WERI-Rb-1 (cell line): ENCODE data around the gene MAGEA9.
"Not testable (repeated sequence)": the region's sequence is repeated elsewhere in the genome, so short reads cannot be mapped to it uniquely, and the experiment has no call there.

Experiments used
- DNase-seq: peaks from one replicate; pipeline ENCODE4 v3.0.0-alpha.2; 2020
- H3K27ac ChIP-seq: fragments of 250-450 bp; sonication (Bioruptor Pico); 2 replicates; pipeline ENCODE4 v1.5.1; 2020; ENCODE audit warnings: mild to moderate bottlenecking, moderate library complexity
- H3K27me3 ChIP-seq: fragments of 250-450 bp; sonication (Bioruptor Pico); 2 replicates; pipeline ENCODE4 v1.5.1; 2021; ENCODE audit warnings: mild to moderate bottlenecking, low read depth, moderate library complexity; ENCODE audit not compliant: insufficient read depth, severe bottlenecking
- H3K36me3 ChIP-seq: fragments of 250-450 bp; sonication (Bioruptor Pico); 2 replicates; pipeline ENCODE4 v1.5.1; 2020; ENCODE audit warnings: mild to moderate bottlenecking, moderate library complexity
- H3K4me3 ChIP-seq: 2 replicates; pipeline ENCODE4 v1.5.1; 2011; ENCODE audit warnings: low read depth, mild to moderate bottlenecking, control low read depth, low read length
- H3K9me3 ChIP-seq: fragments of 250-450 bp; sonication (Bioruptor Pico); 2 replicates; pipeline ENCODE4 v1.5.1; 2021; ENCODE audit warnings: mild to moderate bottlenecking, moderate library complexity; ENCODE audit not compliant: severe bottlenecking
- CTCF ChIP-seq: IDR thresholded peaks from 2 replicates; pipeline ENCODE4 v1.5.1; 2011; ENCODE audit warnings: low read depth, mild to moderate bottlenecking, control low read depth, inconsistent platforms, low read length

Gene MAGEA9

GRCh38 chrX:149831473-149831872, 49.7 kb downstream of the MAGEA9 start:
- Histone ChIP-seq H3K36me3 (no peaks in the 10 kb centered on the region), H3K27me3 (peaks cover 11% of the 10 kb centered on the region), H3K9me3 (no peaks in the 10 kb centered on the region), H3K4me3 (no peak overlapping the region), H3K27ac (no peak overlapping the region)
- TF ChIP-seq CTCF = no peak
- DNase-seq = no peak

- H3K4me3 ChIP-seq, DNase-seq, H3K27me3 ChIP-seq, H3K36me3 ChIP-seq, H3K27ac ChIP-seq, H3K9me3 ChIP-seq: not testable (repeated sequence)
Observed at GRCh38 chrX:149836728-149837127, 55.0 kb downstream of the MAGEA9 start.

GRCh38 chrX:149837167-149837566, 55.4 kb downstream of the MAGEA9 start:
- H3K4me3 ChIP-seq = no peak overlapping the region
- TF ChIP-seq CTCF = no peak

More at GRCh38 chrX:149837167-149837566, 55.4 kb downstream of the MAGEA9 start:
- H3K9me3 ChIP-seq = no peaks in the 10 kb centered on the region
- peaks cover 10% of the 10 kb centered on the region for H3K27me3 ChIP-seq
- DNase-seq = no peak
- no peaks in the 10 kb centered on the region for H3K36me3 ChIP-seq
- no peak overlapping the region for H3K27ac ChIP-seq
